ENCODE results near the gene CROT.

The CROT gene

GRCh38 chr7:87414794-87415188 lies 69.3 kb downstream of the CROT start:
- Histone ChIP-seq H3K9me3 (ENCODE audit: control insufficient read depth, low read length) (no peaks in the 10 kb centered on the region), H3K4me3 (ENCODE audit: extremely low read depth, insufficient read depth, low read length, poor library complexity, severe bottlenecking) (no peak overlapping the region), H3K27ac (ENCODE audit: low read depth, low read length, severe bottlenecking) (no peak overlapping the region), H3K36me3 (ENCODE audit: control insufficient read depth, insufficient read depth, low read length) (no peaks in the 10 kb centered on the region), H3K4me1 (ENCODE audit: control insufficient read depth, insufficient read depth, low read length, poor library complexity, severe bottlenecking) (peaks cover 3% of the 10 kb centered on the region)
- no CpG with 5 or more reads among the region's 2 CpGs for WGBS, 2 experiments (ENCODE audit: insufficient coverage in 2 of 2)

- no peak overlapping the region for H3K4me3 ChIP-seq (ENCODE audit: extremely low read depth, insufficient read depth, low read length, poor library complexity, severe bottlenecking)
- no peaks in the 10 kb centered on the region for H3K36me3 ChIP-seq (ENCODE audit: control insufficient read depth, insufficient read depth, low read length)
- WGBS, 2 experiments (ENCODE audit: insufficient coverage in 2 of 2) = 84 to 100% methylated on average over 1 to 3 of the region's 5 CpGs
- H3K27ac ChIP-seq (ENCODE audit: low read depth, low read length, severe bottlenecking) = no peak overlapping the region
- H3K9me3 ChIP-seq (ENCODE audit: control insufficient read depth, low read length) = no peaks in the 10 kb centered on the region
- H3K4me1 ChIP-seq (ENCODE audit: control insufficient read depth, insufficient read depth, low read length, poor library complexity, severe bottlenecking) = peaks cover 3% of the 10 kb centered on the region
Observed at GRCh38 chr7:87416682-87417587, 71.5 kb downstream of the CROT start.

- Histone ChIP-seq H3K9me3 (ENCODE audit: control insufficient read depth, low read length) (no peaks in the 10 kb centered on the region), H3K27ac (ENCODE audit: low read depth, low read length, severe bottlenecking) (no peak overlapping the region), H3K4me3 (ENCODE audit: extremely low read depth, insufficient read depth, low read length, poor library complexity, severe bottlenecking) (no peak overlapping the region), H3K4me1 (ENCODE audit: control insufficient read depth, insufficient read depth, low read length, poor library complexity, severe bottlenecking) (no peaks in the 10 kb centered on the region), H3K36me3 (ENCODE audit: control insufficient read depth, insufficient read depth, low read length) (no peaks in the 10 kb centered on the region)
- 67 to 80% methylated on average over 2 to 3 of the region's 4 CpGs for WGBS, 2 experiments (ENCODE audit: insufficient coverage in 2 of 2)
Observed at GRCh38 chr7:87420173-87420572, 74.7 kb downstream of the CROT start.

- H3K27ac ChIP-seq (ENCODE audit: low read depth, low read length, severe bottlenecking) = no peak overlapping the region
- WGBS, 2 experiments (ENCODE audit: insufficient coverage in 2 of 2) = 82 to 89% methylated on average over 3 of the region's 5 CpGs
- H3K4me3 ChIP-seq (ENCODE audit: extremely low read depth, insufficient read depth, low read length, poor library complexity, severe bottlenecking) = no peak overlapping the region
- no peaks in the 10 kb centered on the region for H3K36me3 ChIP-seq (ENCODE audit: control insufficient read depth, insufficient read depth, low read length)
- H3K4me1 ChIP-seq (ENCODE audit: control insufficient read depth, insufficient read depth, low read length, poor library complexity, severe bottlenecking) = no peaks in the 10 kb centered on the region
- no peaks in the 10 kb centered on the region for H3K9me3 ChIP-seq (ENCODE audit: control insufficient read depth, low read length)
Observed at GRCh38 chr7:87424075-87424474, 78.6 kb downstream of the CROT start.

GRCh38 chr7:87426160-87426559 lies 80.7 kb downstream of the CROT start:
- WGBS, 2 experiments (ENCODE audit: insufficient coverage in 2 of 2) = 100% methylated on average over 1 of the region's 3 CpGs; no CpG with 5 or more reads in 1 of the 2 experiments
- Histone ChIP-seq H3K36me3 (ENCODE audit: control insufficient read depth, insufficient read depth, low read length) (no peaks in the 10 kb centered on the region), H3K9me3 (ENCODE audit: control insufficient read depth, low read length) (no peaks in the 10 kb centered on the region), H3K4me3 (ENCODE audit: extremely low read depth, insufficient read depth, low read length, poor library complexity, severe bottlenecking) (no peak overlapping the region), H3K27ac (ENCODE audit: low read depth, low read length, severe bottlenecking) (no peak overlapping the region), H3K4me1 (ENCODE audit: control insufficient read depth, insufficient read depth, low read length, poor library complexity, severe bottlenecking) (no peaks in the 10 kb centered on the region)

GRCh38 chr7:87427288-87427687 lies 81.8 kb downstream of the CROT start:
- Histone ChIP-seq H3K27ac (ENCODE audit: low read depth, low read length, severe bottlenecking) (no peak overlapping the region), H3K36me3 (ENCODE audit: control insufficient read depth, insufficient read depth, low read length) (no peaks in the 10 kb centered on the region), H3K4me1 (ENCODE audit: control insufficient read depth, insufficient read depth, low read length, poor library complexity, severe bottlenecking) (no peaks in the 10 kb centered on the region), H3K4me3 (ENCODE audit: extremely low read depth, insufficient read depth, low read length, poor library complexity, severe bottlenecking) (no peak overlapping the region), H3K9me3 (ENCODE audit: control insufficient read depth, low read length) (no peaks in the 10 kb centered on the region)
- 83 to 96% methylated on average over 1 to 2 of the region's 3 CpGs for WGBS, 2 experiments (ENCODE audit: insufficient coverage in 2 of 2)

- no peaks in the 10 kb centered on the region for H3K9me3 ChIP-seq (ENCODE audit: control insufficient read depth, low read length)
- H3K36me3 ChIP-seq (ENCODE audit: control insufficient read depth, insufficient read depth, low read length) = no peaks in the 10 kb centered on the region
- H3K4me1 ChIP-seq (ENCODE audit: control insufficient read depth, insufficient read depth, low read length, poor library complexity, severe bottlenecking) = peaks cover 4% of the 10 kb centered on the region
- H3K27ac ChIP-seq (ENCODE audit: low read depth, low read length, severe bottlenecking) = no peak overlapping the region
- WGBS, 2 experiments (ENCODE audit: insufficient coverage in 2 of 2) = 76 to 92% methylated on average over 2 of the region's 2 CpGs
- no peak overlapping the region for H3K4me3 ChIP-seq (ENCODE audit: extremely low read depth, insufficient read depth, low read length, poor library complexity, severe bottlenecking)
Observed at GRCh38 chr7:87432536-87432935, 87.1 kb downstream of the CROT start.

GRCh38 chr7:87435546-87435945 lies 90.1 kb downstream of the CROT start:
- Histone ChIP-seq H3K36me3 (ENCODE audit: control insufficient read depth, insufficient read depth, low read length) (no peaks in the 10 kb centered on the region), H3K4me3 (ENCODE audit: extremely low read depth, insufficient read depth, low read length, poor library complexity, severe bottlenecking) (no peak overlapping the region), H3K4me1 (ENCODE audit: control insufficient read depth, insufficient read depth, low read length, poor library complexity, severe bottlenecking) (peaks cover 4% of the 10 kb centered on the region), H3K9me3 (ENCODE audit: control insufficient read depth, low read length) (no peaks in the 10 kb centered on the region), H3K27ac (ENCODE audit: low read depth, low read length, severe bottlenecking) (no peak overlapping the region)

- Histone ChIP-seq H3K9me3 (ENCODE audit: control insufficient read depth, low read length) (no peaks in the 10 kb centered on the region), H3K27ac (ENCODE audit: low read depth, low read length, severe bottlenecking) (no peak overlapping the region), H3K4me3 (ENCODE audit: extremely low read depth, insufficient read depth, low read length, poor library complexity, severe bottlenecking) (no peak overlapping the region), H3K4me1 (ENCODE audit: control insufficient read depth, insufficient read depth, low read length, poor library complexity, severe bottlenecking) (no peaks in the 10 kb centered on the region), H3K36me3 (ENCODE audit: control insufficient read depth, insufficient read depth, low read length) (no peaks in the 10 kb centered on the region)
- WGBS, 2 experiments (ENCODE audit: insufficient coverage in 2 of 2) = 100% methylated on average over 2 to 3 of the region's 4 CpGs
Observed at GRCh38 chr7:87445897-87446296, 100.4 kb downstream of the CROT start.

GRCh38 chr7:87447116-87447635 lies 101.7 kb downstream of the CROT start:
- Histone ChIP-seq H3K4me1 (ENCODE audit: control insufficient read depth, insufficient read depth, low read length, poor library complexity, severe bottlenecking) (no peaks in the 10 kb centered on the region), H3K36me3 (ENCODE audit: control insufficient read depth, insufficient read depth, low read length) (no peaks in the 10 kb centered on the region), H3K4me3 (ENCODE audit: extremely low read depth, insufficient read depth, low read length, poor library complexity, severe bottlenecking) (no peak overlapping the region), H3K9me3 (ENCODE audit: control insufficient read depth, low read length) (no peaks in the 10 kb centered on the region), H3K27ac (ENCODE audit: low read depth, low read length, severe bottlenecking) (no peak overlapping the region)
- WGBS, 2 experiments (ENCODE audit: insufficient coverage in 2 of 2) = no CpG with 5 or more reads among the region's 4 CpGs

GRCh38 chr7:87448388-87448787 lies 102.9 kb downstream of the CROT start:
- H3K4me1 ChIP-seq (ENCODE audit: control insufficient read depth, insufficient read depth, low read length, poor library complexity, severe bottlenecking) = no peaks in the 10 kb centered on the region
- H3K36me3 ChIP-seq (ENCODE audit: control insufficient read depth, insufficient read depth, low read length) = no peaks in the 10 kb centered on the region
- WGBS, 2 experiments (ENCODE audit: insufficient coverage in 2 of 2) = 81 to 93% methylated on average over 6 to 7 of the region's 7 CpGs
- no peaks in the 10 kb centered on the region for H3K9me3 ChIP-seq (ENCODE audit: control insufficient read depth, low read length)
- H3K27ac ChIP-seq (ENCODE audit: low read depth, low read length, severe bottlenecking) = no peak overlapping the region
- no peak overlapping the region for H3K4me3 ChIP-seq (ENCODE audit: extremely low read depth, insufficient read depth, low read length, poor library complexity, severe bottlenecking)

Data from mesodermal cell (in vitro differentiated cells).